Mesenchymal stem cell (in vitro differentiated cells and primary cell): ENCODE measurements around the gene GRIK4.

ENCODE experiments used
- DNase-seq: peaks from one replicate; pipeline ENCODE4 v3.0.0-alpha.2; 2013
- H2AFZ ChIP-seq: one replicate; pipeline ENCODE4 v1.6.1; 2013; ENCODE audit warnings: low read depth, mild to moderate bottlenecking, control low read depth, inconsistent platforms, low read length, moderate library complexity
- H2AK5ac ChIP-seq: 2 replicates; pipeline ENCODE4 v1.6.1; 2013; ENCODE audit warnings: low read length, moderate library complexity, mild to moderate bottlenecking, inconsistent platforms; ENCODE audit not compliant: severe bottlenecking
- H2BK120ac ChIP-seq: one replicate; pipeline ENCODE4 v1.6.1; 2013; ENCODE audit warnings: low read depth, mild to moderate bottlenecking, inconsistent platforms, low read length, moderate library complexity
- H2BK12ac ChIP-seq, 2 experiments: one replicate each; pipeline ENCODE4 v1.6.1; 2013; ENCODE audit warnings: inconsistent platforms in 2 of 2, low read length in 2 of 2, mild to moderate bottlenecking in 2 of 2, moderate library complexity in 2 of 2, control low read depth in 1 of 2
- H2BK15ac ChIP-seq: one replicate; pipeline ENCODE4 v1.6.1; 2013; ENCODE audit warnings: mild to moderate bottlenecking, low read depth, inconsistent platforms; ENCODE audit not compliant: poor library complexity, severe bottlenecking
- H2BK5ac ChIP-seq: 2 replicates; pipeline ENCODE4 v1.6.1; 2013; ENCODE audit warnings: low read depth, mild to moderate bottlenecking, low read length, control low read depth, inconsistent platforms; ENCODE audit not compliant: poor library complexity, severe bottlenecking
- H3K14ac ChIP-seq, 2 experiments: one replicate each; pipeline ENCODE4 v1.6.1; 2013; ENCODE audit warnings: inconsistent platforms in 2 of 2, low read length in 2 of 2, control low read depth in 1 of 2, mild to moderate bottlenecking in 1 of 2, moderate library complexity in 1 of 2
- H3K18ac ChIP-seq, 2 experiments: one replicate each; pipeline ENCODE4 v1.6.1; 2013; ENCODE audit warnings: inconsistent platforms in 2 of 2, low read length in 2 of 2, control low read depth in 1 of 2, low read depth in 1 of 2, mild to moderate bottlenecking in 1 of 2
- H3K23ac ChIP-seq, 2 experiments: one replicate each; pipeline ENCODE4 v1.6.1; 2013; ENCODE audit warnings: inconsistent platforms in 2 of 2, low read length in 2 of 2, mild to moderate bottlenecking in 2 of 2, moderate library complexity in 2 of 2, control low read depth in 1 of 2
- H3K27ac ChIP-seq: 2 replicates; pipeline ENCODE4 v1.5.1; 2013; ENCODE audit warnings: mild to moderate bottlenecking, moderate library complexity, low read length, control low read depth, inconsistent platforms; ENCODE audit not compliant: poor library complexity, severe bottlenecking
- H3K27me3 ChIP-seq, 2 experiments: 2 replicates each; pipeline versions ENCODE4 v1.6.1 to v1.7.0; 2013; ENCODE audit warnings: low read length in 2 of 2, mild to moderate bottlenecking in 2 of 2, moderate library complexity in 2 of 2, control low read depth in 1 of 2, inconsistent platforms in 1 of 2; ENCODE audit not compliant: control insufficient read depth in 1 of 2, insufficient read depth in 1 of 2
- H3K36me3 ChIP-seq, 2 experiments: 2 replicates each; pipeline versions ENCODE4 v1.6.1 to v1.7.0; 2013; ENCODE audit warnings: low read length in 2 of 2, control low read depth in 1 of 2, inconsistent platforms in 1 of 2, low read depth in 1 of 2, mild to moderate bottlenecking in 1 of 2; ENCODE audit not compliant: insufficient read depth in 2 of 2, control insufficient read depth in 1 of 2
- H3K4ac ChIP-seq, 2 experiments: one replicate each; pipeline ENCODE4 v1.6.1; 2013; ENCODE audit warnings: inconsistent platforms in 2 of 2, low read length in 2 of 2, mild to moderate bottlenecking in 2 of 2, moderate library complexity in 2 of 2, control low read depth in 1 of 2, low read depth in 1 of 2
- H3K4me1 ChIP-seq: 2 replicates; pipeline ENCODE4 v1.6.1; 2013; ENCODE audit warnings: low read depth, low read length, control low read depth; ENCODE audit not compliant: control insufficient read depth, insufficient read depth
- H3K4me2 ChIP-seq: 2 replicates; pipeline ENCODE4 v1.6.1; 2013; ENCODE audit warnings: low read length, mild to moderate bottlenecking, inconsistent platforms; ENCODE audit not compliant: poor library complexity, severe bottlenecking
- H3K4me3 ChIP-seq, 2 experiments: 2 replicates each; pipeline versions ENCODE4 v1.5.1 to v1.7.0; 2013; ENCODE audit warnings: low read length in 2 of 2, mild to moderate bottlenecking in 2 of 2, control low read depth in 1 of 2, low read depth in 1 of 2; ENCODE audit not compliant: insufficient read depth in 1 of 2
- H3K79me1 ChIP-seq: replicated peaks from 2 replicates; pipeline ENCODE4 v1.6.1; 2013; ENCODE audit warnings: mild to moderate bottlenecking, control low read depth, low read length, inconsistent platforms; ENCODE audit not compliant: poor library complexity, severe bottlenecking
- H3K9ac ChIP-seq: 2 replicates; pipeline ENCODE4 v1.7.0; 2013; ENCODE audit warnings: mild to moderate bottlenecking, low read length, moderate library complexity
- H3K9me3 ChIP-seq: 2 replicates; pipeline ENCODE4 v1.7.0; 2013; ENCODE audit warnings: mild to moderate bottlenecking, low read length; ENCODE audit not compliant: control insufficient read depth
- H4K8ac ChIP-seq: one replicate; pipeline ENCODE4 v1.6.1; 2013; ENCODE audit warnings: inconsistent platforms, mild to moderate bottlenecking, low read length, moderate library complexity
- H4K91ac ChIP-seq: one replicate; pipeline ENCODE4 v1.6.1; 2013; ENCODE audit warnings: mild to moderate bottlenecking, low read length, inconsistent platforms
- WGBS: methylation state at CpG from one replicate; pipeline ENCODE4 v1.1.7; 2013; ENCODE audit warnings: mixed read lengths; 5-methylcytosine and 5-hydroxymethylcytosine counted together

The GRIK4 gene

GRCh38 chr11:120558744-120559431, 47.3 kb downstream of the GRIK4 start:
- no peak overlapping the region for H2AFZ ChIP-seq
- H3K27ac ChIP-seq = no peak overlapping the region
- WGBS = 91% methylated on average over 8 of the region's 8 CpGs
- no peak overlapping the region for H2BK12ac ChIP-seq
- no peak for DNase-seq
- no peaks in the 10 kb centered on the region for H3K9me3 ChIP-seq
- H3K79me1 ChIP-seq = no peaks in the 10 kb centered on the region
- no peak overlapping the region for H3K14ac ChIP-seq
- peak overlapping the region in 1 of 2 experiments; percentile 73 for H3K23ac ChIP-seq
- H3K9ac ChIP-seq = no peak overlapping the region
- H3K4ac ChIP-seq = no peak overlapping the region
- H4K8ac ChIP-seq = no peak overlapping the region
- no peak overlapping the region for H2BK120ac ChIP-seq
- H3K4me2 ChIP-seq = no peak overlapping the region
- no peak overlapping the region for H2BK5ac ChIP-seq
- peaks cover 39% of the 10 kb centered on the region in 2 experiments for H3K27me3 ChIP-seq
- no peak overlapping the region for H4K91ac ChIP-seq
- no peak overlapping the region for H3K18ac ChIP-seq
- H3K4me1 ChIP-seq = peaks cover 8% of the 10 kb centered on the region
- no peak overlapping the region for H3K4me3 ChIP-seq
- no peak overlapping the region for H2BK15ac ChIP-seq
- no peak overlapping the region for H2AK5ac ChIP-seq
- no peaks in the 10 kb centered on the region for H3K36me3 ChIP-seq

DNA sequence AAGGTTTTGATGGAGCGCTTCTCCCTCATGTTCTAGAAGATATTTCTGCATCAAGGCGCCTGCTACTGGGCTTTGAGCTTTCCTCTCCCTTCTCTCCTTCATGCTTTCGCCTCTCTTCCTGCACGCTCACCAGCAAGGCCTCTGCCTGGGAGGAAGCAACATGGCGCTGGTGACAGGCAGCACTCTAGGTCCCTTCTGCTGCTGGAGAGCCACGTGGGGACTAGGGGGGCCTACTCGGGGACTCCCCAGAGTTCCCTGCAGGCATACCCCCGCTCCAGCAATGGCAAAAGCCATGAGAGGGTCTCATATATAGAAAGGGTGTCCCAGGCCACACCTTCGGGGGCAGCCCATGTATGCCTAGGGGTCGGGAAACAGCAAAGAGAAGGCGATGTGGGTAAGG, 49.7 kb downstream of the GRIK4 start:
- Histone ChIP-seq H3K4me3 (no peak overlapping the region), H3K18ac (no peak overlapping the region), H2BK120ac (no peak overlapping the region), H4K91ac (no peak overlapping the region), H3K27me3 (peaks cover 35 to 39% of the 10 kb centered on the region in 2 experiments), H3K23ac (no peak overlapping the region), H3K14ac (no peak overlapping the region), H4K8ac (no peak overlapping the region), H3K4me2 (no peak overlapping the region), H3K9ac (no peak overlapping the region), H3K4ac (no peak overlapping the region), H2AFZ (no peak overlapping the region), H3K4me1 (peaks cover 18% of the 10 kb centered on the region), H3K27ac (no peak overlapping the region), H2AK5ac (no peak overlapping the region), H2BK15ac (no peak overlapping the region), H3K9me3 (no peaks in the 10 kb centered on the region), H3K79me1 (no peaks in the 10 kb centered on the region), H2BK12ac (no peak overlapping the region), H2BK5ac (no peak overlapping the region), H3K36me3 (no peaks in the 10 kb centered on the region)
- DNase-seq = no peak
- WGBS = 92% methylated on average over 11 of the region's 11 CpGs

GRCh38 chr11:120562806-120563425, 51.4 kb downstream of the GRIK4 start:
- Histone ChIP-seq H4K91ac (no peak overlapping the region), H3K18ac (no peak overlapping the region), H3K23ac (no peak overlapping the region), H2BK15ac (no peak overlapping the region), H3K9ac (no peak overlapping the region), H4K8ac (no peak overlapping the region), H3K4ac (no peak overlapping the region), H3K4me2 (no peak overlapping the region), H3K4me3 (no peak overlapping the region), H2AFZ (no peak overlapping the region), H3K14ac (no peak overlapping the region), H3K27me3 (peaks cover 25 to 30% of the 10 kb centered on the region in 2 experiments), H3K36me3 (no peaks in the 10 kb centered on the region), H3K9me3 (no peaks in the 10 kb centered on the region), H2BK5ac (no peak overlapping the region), H2AK5ac (no peak overlapping the region), H3K27ac (no peak overlapping the region), H3K4me1 (peaks cover 19% of the 10 kb centered on the region), H3K79me1 (no peaks in the 10 kb centered on the region), H2BK12ac (no peak overlapping the region), H2BK120ac (no peak overlapping the region)
- DNase-seq = peak; percentile 72
- 81% methylated on average over 9 of the region's 9 CpGs for WGBS

DNA sequence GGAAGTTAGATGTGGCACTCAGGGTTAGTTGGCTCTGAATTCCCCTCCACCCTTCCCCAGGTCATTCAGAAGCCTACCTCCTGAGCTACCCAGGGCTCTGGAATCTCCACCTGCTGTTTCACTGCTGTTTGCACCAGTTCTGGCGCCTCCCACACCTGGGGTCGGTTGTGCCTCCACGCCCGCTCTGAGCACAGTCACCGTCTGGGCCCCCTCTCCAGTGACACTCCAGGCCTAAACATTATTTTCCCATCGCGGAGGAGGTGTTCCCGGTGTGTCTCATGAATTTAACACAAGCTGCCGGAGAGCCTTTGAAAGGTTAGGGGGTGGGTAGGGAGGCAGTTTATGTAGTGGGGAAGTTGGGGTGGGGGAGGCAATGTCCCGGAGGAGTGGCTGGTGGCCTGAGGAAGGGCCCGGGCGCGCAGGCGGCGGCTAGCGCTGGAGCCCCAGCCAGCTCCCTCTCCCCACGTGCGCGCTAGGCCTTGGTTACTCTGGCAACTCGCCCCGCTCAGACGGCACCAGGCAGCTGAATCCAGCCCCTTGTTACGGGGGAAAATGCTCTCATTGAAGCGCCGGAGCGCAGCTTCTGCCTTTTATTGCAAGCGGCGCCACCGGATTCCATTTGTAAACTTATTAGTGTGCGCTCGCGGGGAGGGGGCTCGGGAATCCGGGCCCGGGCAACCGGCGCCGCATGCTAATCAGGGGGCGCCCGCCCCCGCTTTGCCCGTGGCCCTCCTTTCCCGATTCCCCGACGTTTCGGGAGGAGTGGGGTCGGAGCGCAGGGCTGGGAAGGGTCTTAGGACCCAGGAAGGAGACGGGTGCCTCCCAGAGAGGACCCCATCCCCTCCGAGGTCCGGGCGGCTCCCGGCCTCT, 52.4 kb downstream of the GRIK4 start:
- Histone ChIP-seq H2BK15ac (peak overlapping the region; percentile 3), H3K23ac (peak overlapping the region in 1 of 2 experiments; percentile 56)

More for the DNA sequence above, 52.4 kb downstream of the GRIK4 start:
- Histone ChIP-seq H2BK12ac (peak overlapping the region in 1 of 2 experiments; percentile 6), H3K4ac (peak overlapping the region in 1 of 2 experiments; percentile 30), H3K4me1 (peaks cover 19% of the 10 kb centered on the region), H3K9ac (peak overlapping the region; percentile 61), H2BK120ac (no peak overlapping the region), H3K27ac (no peak overlapping the region), H3K18ac (peak overlapping the region in 1 of 2 experiments; percentile 67), H3K14ac (peak overlapping the region in 1 of 2 experiments; percentile 64), H3K27me3 (peaks cover 28 to 30% of the 10 kb centered on the region in 2 experiments), H4K8ac (no peak overlapping the region), H3K9me3 (no peaks in the 10 kb centered on the region), H2BK5ac (no peak overlapping the region), H3K36me3 (no peaks in the 10 kb centered on the region), H3K4me3 (peak overlapping the region; percentile 55 to 64), H3K4me2 (peak overlapping the region; percentile 96), H4K91ac (no peak overlapping the region), H2AK5ac (no peak overlapping the region), H2AFZ (peak overlapping the region; percentile 58), H3K79me1 (no peaks in the 10 kb centered on the region)
- 11% methylated on average over 53 of the region's 53 CpGs for WGBS
- DNase-seq = peak; percentile 46
